ENCODE data around the gene STAC3.
A peak's percentile ranks its signal among the peaks of the same experiment; 100 is the strongest.

The STAC3 gene

DNA sequence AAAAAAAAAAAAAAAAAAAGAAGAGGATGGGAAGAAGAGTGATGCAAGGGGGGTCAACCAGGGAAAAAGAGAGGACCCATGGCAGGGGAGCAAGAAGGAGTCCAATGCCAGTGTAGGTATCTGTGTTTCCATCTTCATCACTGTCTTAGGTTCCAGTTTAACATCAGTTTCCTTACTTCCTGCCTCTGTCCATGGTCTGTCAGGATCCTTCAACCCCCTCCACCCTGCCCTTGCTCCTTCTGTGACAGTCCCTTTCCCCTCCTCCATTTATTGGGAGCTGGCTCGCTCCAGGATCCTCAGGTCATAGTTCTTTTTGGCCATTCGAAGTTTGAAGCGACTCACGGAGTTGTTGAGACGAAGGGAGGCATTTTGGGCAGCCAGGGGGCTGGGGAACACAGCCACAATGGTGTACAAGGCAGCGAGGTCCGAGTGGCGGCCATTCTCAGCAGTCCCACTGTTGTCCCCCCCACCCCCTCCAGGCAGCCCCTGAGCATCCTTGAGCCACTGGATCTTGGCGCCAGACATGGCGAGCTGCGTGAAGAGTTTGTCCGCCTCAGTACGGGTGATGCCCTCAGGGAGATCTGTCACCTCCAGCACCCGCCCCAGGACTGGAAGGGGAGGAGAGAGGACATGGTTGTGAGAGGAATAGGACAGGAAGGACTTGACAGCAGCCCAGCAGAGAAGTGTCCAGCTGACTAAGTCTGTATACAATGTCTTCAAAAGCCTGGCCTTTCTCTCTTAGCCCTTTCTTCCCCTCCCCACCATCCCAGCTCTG, 3.7 kb upstream of the STAC3 start:
- no peak for DNase-seq (ENCODE audit: low read depth)

DNA sequence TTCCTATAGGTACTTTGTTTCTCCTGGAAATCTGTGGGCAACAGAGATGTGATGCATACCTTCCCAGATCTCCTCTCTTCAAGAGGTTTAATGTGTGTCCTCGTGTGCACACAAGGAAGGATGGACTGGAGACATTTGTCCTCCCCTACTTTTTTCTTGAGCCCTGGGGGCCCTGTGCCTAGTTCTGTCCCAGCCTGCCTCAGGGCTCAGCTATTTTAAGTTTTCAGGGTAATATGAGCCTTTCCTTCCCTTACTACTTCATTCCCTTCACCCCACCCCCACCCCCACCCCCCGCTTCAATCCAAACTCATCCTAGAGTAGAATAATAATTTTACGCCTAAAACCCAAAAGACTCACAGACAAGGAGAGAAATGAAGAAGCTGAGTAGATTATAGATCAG, 446 bp downstream of the STAC3 start:
- DNase-seq (ENCODE audit: low read depth) = no peak

GRCh38 chr12:57248934-57249742, 1.8 kb downstream of the STAC3 start:
- DNase-seq (ENCODE audit: low read depth) = no peak

DNA sequence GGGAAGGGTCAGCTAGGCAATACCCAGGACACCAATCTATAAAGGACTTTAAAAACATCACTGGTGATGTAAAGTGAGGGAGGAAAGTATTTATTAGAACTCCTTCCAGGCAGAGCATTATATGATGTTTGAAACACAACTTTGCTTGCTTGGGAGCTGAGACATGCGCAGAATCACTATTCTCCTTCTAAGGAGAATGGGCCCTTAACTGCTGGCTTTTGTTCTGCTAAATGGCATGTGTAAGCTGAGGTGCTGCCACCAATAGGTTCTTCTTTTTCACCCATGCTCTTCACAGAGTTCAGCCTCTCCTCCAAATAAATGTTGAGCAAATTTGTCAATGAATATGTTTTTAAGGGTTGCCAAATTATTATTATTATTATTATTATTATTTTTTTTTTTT, 3.9 kb downstream of the STAC3 start:
- DNase-seq (ENCODE audit: low read depth) = no peak

DNA sequence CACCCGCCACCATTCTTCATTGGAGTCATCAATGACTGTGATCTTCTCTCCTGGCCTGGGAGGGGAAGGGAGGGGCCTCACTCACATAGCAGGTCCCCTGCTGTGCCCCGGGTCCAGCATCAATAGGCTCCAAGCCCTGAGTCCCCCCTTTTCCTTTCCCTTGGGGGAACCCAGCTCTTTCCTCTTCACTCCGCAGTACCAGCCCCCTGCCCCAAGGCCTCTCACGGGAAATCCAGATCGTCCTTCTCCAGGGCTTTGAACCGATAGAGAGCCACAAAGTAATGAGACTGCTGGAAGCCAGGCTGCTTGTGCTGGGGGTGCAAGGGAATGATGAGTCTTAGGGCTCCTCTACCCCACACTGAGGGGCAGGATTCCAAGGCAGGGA, 6.7 kb downstream of the STAC3 start:
- DNase-seq (ENCODE audit: low read depth) = no peak

DNA sequence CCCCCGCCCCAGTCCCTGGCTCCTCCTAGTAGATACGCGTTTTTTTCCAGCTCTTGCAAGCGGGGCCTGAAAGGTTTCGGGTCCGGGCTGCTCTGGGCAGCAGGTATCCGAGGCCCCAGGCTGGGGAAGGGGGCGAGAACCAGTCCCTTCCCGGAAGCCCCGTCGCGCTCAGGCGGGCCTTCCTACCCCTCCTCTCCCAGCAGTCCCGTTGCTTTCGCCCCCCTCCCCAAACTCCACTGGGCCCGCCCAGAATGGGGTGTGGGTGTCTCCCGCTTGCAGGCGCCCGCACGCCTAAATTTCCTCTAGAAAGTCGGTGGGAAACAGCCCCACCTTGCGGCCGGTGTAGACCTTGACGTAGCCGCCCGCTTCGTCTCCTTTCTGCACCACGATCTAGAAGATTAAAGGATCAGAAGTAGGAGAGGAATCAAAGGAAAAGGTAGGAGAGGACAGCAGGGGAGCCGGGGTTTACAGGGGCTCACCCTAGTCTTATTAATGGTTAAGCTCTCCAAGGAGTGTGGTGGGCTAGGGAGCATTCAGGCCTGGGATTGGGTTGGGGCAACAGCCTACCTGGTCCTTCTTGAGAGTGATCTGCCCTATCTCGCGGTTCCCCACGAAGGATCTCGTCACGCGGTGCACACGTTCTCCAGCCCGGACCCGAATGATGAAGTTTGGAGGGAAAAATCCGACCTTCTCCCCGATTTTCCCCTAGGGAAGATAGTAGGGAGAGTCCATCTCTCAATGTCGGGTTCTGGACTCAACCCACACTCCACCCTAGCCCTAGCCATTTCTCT, 7.3 kb downstream of the STAC3 start:
- peak; percentile 49 for DNase-seq (ENCODE audit: low read depth)

- DNase-seq (ENCODE audit: low read depth) = peak; percentile 21
These were observed 8.1 kb downstream of the STAC3 start for GRCh38 chr12:57242691-57243454.

DNA sequence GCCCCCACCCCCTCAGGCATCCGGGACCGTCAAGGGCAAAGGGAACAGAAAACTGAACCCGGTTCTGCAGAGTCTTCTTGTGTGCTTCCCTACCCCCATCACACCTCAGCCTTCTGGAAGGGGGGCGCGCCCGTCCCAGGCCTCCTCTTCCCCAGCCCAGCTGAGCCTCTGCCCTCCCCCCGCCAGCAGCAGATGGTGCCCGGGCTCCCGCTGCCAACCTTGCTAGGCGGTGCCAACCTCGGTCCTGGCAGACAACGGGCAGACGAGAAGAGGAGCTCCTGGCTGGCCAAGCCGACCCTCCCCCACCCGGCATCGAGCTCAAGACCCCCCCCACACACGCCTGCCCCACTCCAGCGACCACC, 8.7 kb downstream of the STAC3 start:
- DNase-seq (ENCODE audit: low read depth) = no peak

GRCh38 chr12:57241402-57242310, 9.3 kb downstream of the STAC3 start:
- no peak for DNase-seq (ENCODE audit: low read depth)

- DNase-seq (ENCODE audit: low read depth) = peak; percentile 18
These were observed 10.0 kb downstream of the STAC3 start for GRCh38 chr12:57240926-57241401.

DNA sequence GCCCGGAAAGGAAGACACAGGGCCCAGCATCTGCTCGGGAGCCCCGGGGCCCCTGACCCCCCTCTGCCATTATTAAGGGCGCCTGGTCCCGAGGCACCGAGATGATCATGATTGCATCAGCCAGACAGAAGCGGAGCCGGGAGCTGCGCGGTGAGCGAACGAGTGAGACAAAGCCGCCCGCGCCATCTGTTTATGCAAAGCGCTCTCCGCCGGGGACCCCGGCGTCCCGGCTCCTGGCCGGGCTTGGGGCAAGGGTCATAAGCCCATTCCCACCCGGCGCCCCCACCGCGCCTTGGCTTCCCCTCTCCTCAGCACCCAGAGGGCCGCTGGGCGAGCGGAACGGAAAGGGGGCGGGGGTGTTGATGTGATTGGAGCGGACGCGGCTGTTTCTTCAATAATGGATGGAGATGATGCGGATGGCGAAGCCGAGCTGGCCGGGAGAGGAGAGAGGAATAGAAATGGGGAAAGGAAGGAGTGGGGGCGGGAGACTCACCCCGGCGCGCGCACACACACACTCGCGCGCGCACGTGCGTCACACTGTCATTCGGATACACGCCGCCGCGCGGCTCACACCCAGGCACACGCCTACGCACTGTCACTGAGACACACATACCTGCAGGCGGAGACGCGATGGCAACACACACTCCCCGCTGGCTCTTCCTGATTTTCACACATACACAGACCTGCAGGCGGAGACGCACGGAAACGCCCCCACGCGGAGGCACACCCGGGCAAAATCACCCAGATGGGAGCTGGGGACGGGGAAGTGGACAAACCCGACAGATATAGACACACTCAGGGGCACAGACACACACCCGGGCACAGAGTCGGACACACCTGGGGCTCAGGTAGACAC, 10.7 kb downstream of the STAC3 start:
- DNase-seq (ENCODE audit: low read depth) = peak; percentile 41

DNA sequence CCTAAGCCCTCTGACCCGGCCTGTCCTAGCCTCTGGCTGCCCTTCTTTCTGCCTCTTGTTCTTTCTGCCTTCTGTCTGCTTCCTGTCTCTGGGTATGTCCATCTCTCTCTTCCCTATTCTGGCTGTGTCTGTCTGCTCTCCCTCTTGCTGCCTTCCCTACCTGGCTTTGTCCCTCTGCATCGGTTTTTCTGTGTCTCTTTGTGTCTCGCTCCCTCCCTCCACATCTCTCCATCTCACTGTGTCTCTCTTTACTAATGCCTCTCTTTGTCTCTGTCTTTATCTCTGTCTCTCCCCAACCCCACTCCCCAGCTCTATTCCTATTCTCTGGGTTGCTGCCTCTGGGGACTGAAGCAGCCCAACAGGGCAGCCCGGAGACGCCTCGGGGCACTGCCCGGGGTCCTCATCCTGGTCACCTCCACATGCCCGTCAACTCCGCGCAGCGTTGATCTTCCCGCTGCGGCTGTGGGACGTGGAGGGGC, 11.4 kb downstream of the STAC3 start:
- no peak for DNase-seq (ENCODE audit: low read depth)

- peak; percentile 76 for DNase-seq (ENCODE audit: low read depth)
These were observed 12.0 kb downstream of the STAC3 start for GRCh38 chr12:57238854-57239554.

GRCh38 chr12:57237932-57238853, 12.8 kb downstream of the STAC3 start:
- DNase-seq (ENCODE audit: low read depth) = no peak

DNA sequence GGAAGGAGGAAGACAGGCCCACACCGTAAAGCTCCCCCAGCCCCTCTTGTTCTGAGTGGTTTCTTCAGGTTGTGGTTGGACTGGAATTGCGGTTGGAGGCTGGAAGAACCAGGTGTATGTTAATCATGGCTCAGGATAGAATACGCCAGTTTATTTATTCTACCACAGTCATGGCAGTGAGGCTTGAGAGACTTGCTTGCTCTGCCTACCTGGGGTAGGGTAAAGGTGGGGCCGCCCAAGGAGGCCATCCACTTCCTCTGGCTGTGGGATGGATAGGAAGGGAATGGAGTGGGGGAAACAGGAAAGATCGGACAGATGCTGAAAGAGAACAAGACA, 13.4 kb downstream of the STAC3 start:
- DNase-seq (ENCODE audit: low read depth) = no peak

DNA sequence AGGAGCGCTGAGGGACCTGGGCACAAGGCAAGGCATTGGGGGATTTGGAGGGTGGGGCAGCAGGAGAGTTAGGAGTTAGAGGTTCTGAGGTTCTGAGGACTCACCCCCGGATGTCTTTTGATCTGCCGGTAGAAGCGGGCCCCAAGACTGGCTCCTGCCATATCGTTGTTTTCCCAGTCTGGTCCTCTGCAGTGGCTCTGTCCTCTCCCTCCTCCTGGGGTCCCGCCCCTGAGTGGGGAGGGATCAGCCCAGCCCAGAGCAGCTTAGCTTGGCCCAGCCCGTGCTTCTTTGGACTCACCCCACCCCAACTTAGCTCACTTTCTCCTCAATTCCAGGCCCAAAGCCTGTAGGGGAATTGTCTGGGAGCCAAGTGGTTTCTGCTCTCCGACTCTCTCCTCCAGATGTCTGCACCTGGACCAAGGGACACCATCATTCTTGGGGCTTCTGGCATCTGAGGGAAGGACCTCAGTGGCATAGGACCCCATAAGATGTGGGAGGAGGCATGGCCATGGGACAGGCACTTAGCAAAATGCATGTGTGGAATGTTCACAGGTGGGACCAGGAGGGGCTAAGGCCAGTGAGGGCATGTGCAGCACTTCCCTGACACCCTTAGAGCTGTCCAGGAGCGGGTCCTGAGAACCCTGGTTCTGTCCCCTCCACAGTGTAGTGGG, 13.9 kb downstream of the STAC3 start:
- no peak for DNase-seq (ENCODE audit: low read depth)

GRCh38 chr12:57236201-57236924, 14.6 kb downstream of the STAC3 start:
- DNase-seq (ENCODE audit: low read depth) = no peak

All from iris pigment epithelial cell (primary cell).